CD4-positive, alpha-beta T cell treated with Interferon alpha-2 for 1 hour (primary cell): ENCODE data around the gene CAMLG.
A peak's percentile ranks its signal among the peaks of the same experiment; 100 is the strongest.

ENCODE experiments used
- DNase-seq, 2 donors: peaks; one replicate each; pipeline ENCODE4 v3.0.0-alpha.2; 2020 to 2022

The CAMLG gene

DNA sequence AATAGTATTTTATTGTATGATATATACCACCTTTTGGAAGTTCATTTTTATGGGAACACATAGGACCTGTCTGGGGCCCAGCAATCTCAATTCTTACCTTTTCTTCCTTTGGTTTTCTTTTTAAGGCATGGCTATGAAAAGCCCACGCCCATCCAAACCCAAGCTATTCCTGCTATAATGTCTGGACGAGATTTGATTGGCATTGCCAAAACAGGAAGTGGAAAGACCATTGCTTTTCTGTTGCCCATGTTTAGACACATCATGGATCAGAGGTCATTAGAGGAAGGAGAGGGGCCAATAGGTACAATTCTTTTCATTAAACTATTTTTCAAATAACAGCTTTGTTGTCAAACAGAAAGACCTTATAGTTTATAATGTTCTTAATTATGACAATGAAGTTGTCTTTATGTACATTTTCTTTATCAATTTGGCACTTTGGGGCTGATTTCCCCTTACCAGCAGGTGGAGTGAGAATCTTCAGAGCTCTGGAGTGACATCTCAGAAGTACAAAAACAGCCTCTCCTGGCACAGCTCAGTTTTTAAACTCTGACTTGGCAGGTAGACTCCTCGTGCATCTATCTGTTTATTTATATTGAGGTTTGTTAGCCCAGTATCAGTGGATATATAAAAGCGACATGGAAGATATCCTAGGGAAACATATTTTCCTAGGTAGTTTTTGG lies 46.0 kb downstream of the CAMLG start:
- DNase-seq = peak in 1 of 2 donors; percentile 35

DNA sequence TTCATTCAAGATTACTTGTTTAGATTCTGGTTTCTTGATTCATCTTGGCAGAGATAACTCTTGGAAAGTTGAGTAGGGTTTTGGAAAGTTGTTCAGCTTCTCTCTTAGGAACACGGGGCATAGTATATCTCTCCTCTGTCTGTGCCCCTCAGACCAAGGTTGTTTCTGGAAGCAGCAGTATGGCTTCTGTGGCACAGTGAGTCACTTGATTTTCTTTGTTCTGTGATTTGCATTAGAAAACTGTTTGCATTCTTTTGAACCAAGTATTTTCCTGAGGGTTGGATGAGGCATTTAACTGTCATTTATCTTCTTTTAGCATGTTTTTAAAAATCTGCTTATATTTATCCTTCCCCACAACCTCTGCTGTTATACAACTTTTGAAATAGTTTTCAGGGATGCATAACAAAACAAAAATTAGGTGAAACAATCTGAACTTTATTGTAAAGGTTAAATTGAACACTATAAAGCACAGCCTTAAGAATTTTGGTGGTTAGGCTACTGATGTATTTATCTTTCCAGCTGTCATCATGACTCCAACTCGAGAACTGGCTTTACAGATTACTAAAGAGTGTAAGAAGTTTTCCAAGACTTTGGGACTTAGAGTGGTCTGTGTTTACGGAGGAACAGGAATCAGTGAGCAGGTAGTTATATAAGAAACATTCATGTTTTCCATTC lies 46.7 kb downstream of the CAMLG start:
- no peak for DNase-seq

DNA sequence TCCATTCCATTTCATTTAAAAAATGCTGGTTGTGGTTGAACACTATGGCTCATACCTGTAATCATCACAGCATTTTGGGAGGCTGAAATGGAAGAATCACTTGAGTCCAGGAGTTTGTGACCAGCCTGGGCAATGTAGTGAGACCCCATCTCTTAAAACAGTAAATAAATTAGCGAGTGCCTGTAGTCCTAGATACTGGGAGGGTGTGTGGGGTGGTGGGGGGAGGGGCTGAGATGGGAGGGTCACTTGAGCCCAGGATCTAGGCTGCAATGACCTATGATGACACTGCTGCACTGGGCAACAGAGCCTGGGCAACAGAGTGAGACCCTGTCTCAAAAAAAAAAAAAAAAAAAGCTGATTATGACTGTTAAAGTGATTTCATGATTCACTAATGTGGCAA lies 49.3 kb downstream of the CAMLG start:
- no peak for DNase-seq

DNA sequence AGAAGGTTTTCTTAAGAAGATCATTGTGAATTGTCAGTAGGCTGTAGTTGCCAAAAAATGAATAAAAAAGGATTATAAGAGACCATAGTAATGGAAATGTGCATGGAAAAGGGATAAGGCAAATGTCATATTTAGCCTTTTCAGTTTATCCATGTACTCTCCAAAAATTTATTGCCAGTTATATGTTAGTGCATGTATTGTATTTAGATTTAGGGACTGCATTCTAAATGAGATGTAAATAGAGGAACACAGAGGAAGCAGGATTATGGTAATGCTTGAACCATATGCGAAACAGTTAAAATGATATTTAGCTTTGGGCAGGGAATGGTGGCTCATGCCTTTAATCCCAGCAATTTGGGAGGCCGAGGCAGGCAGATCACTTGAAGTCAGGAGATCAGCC lies 53.2 kb downstream of the CAMLG start:
- DNase-seq = no peak

DNA sequence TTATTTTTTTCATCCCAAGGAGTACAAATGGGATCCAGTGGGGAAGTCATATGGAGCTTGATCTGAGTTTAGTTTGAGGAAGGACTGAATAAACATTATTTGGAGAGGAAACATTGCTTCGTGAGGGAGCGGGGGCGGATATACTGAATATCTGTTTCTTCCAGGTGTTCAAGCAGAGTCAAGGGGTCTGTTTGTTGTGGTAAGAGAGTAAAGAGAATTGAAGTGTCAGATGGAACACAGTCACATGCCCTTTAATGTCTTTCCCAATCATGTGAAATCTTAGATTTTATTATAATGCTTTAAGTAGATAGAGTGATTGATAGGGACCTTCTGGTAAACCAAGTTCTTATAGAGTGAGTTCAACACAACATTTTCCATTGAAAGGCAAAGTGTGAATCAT lies 53.9 kb downstream of the CAMLG start:
- DNase-seq = no peak

DNA sequence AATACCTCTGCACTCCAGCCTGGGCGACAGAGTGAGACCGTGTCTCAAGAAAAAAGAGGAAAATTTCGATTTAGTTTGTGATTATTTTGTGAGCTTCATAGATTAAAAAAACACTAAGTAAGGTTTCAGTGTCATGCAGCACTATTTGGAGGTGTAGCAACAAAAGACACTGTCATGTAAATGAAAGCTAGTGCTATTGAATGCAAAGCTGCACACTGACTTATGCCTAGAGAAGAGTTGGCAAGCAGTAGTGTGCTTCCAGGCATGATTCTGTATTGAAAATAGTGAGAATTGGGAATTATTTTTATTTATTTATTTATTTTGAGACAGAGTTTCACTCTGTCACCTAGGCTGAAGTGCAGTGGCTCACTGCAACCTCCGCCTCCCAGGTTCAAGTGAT lies 54.8 kb downstream of the CAMLG start:
- DNase-seq = no peak

DNA sequence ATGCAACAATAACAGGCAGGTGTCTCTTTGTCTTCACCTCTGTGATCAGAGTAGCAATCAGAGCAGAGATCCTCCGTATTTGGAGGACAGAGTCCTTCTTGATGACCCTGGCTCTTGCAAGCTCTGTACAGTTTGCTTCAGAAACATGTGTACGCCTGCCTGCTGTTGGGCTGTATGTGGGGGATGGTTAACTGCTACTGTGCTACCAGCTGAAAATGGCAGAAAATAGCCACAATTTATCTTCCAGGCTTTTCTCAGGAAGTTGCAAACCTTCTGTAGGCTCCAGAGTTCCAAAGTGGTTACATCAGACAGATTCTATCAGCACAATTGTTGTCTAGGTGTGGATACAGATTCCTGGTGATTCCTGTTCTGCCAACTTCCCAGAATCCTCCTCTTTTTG lies 55.7 kb downstream of the CAMLG start:
- DNase-seq = no peak

DNA sequence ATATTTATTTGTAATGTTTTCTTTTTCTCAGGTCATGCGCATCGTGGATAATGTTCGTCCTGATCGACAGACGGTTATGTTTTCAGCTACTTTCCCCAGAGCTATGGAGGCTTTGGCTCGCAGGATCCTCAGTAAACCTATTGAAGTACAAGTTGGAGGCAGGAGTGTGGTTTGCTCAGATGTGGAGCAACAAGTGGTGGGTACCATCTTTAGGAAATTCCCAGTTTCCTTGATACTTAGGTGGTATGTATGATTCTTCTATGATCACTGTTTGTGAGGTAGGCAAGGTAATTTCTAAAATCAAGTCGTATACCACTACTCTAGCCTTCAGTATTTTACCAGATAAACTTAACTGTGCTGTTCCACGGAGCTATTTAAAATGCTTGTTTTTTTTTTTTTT lies 56.5 kb downstream of the CAMLG start:
- DNase-seq = no peak

DNA sequence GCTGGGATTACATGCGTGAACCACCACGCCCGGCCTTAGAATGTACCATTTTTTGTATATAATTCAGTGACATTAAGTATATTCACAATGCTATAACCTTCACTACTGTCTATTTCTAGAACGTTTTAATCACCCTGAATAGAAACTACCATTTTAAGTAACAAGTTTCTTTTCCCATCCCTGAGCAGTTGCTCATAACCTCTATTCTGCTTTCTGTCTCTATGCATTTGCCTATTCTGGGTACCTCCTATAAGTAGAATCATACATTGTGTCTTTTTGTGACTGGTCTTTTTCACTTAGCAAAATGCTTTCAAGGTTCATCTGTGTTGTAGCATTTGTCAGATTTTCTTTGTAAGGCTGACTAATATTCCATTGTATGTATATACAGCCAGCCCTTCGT lies 60.1 kb downstream of the CAMLG start:
- no peak for DNase-seq
